Measurements from ENCODE around the gene KRTAP4-7. TPM values are rescaled to one million over a fixed set of nuclear protein-coding genes. Genes with fewer than 3 reads are reported as not detected.
"Not testable (repeated sequence)": the region's sequence is repeated elsewhere in the genome, so short reads cannot be mapped to it uniquely, and the experiment has no call there.

Gene KRTAP4-7
- not detected for total RNA-seq
- polyA plus RNA-seq (ENCODE audit: insufficient read depth, low read depth, low replicate concordance): not detected
- long read RNA-seq, donor 1: 0 reads
- long read RNA-seq, donor 2: 0 reads

DNA sequence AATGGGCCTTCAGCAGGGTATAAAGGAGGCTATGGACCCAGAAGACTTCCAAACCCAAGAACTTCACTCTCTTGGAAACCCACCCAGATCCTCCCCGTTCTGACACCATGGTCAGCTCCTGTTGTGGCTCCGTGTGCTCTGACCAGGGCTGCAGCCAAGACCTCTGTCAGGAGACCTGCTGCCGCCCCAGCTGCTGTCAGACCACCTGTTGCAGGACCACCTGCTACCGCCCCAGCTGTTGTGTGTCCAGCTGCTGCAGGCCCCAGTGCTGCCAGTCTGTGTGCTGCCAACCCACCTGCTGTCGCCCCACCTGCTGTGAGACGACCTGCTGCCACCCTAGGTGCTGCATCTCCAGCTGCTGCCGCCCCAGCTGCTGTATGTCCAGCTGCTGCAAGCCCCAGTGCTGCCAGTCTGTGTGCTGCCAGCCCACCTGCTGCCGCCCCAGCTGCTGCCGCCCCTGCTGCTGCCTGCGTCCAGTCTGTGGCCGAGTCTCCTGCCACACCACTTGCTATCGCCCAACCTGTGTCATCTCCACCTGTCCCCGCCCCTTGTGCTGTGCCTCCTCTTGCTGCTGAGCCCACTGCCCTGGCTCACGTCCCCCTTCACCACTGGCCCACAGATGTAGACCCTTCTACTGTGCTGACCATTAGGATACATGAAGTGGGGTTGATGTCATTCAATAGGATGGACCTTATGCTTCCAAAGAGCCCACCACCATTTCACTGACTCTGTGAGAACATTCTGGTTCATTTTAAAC, at the start of gene KRTAP4-7:
KRTAP4-7 (plus strand) TSS at position 51 of the 757 bp plus-strand sequence; CDS start at position 108, 57 bp downstream.
- DNase-seq; intact Hi-C loops (cut with DNase I; ENCODE audit: low total_unique reads); H3K27ac ChIP-seq; H3K36me3 ChIP-seq (ENCODE audit: low read depth, missing control alignments); H3K9me3 ChIP-seq; H3K4me1 ChIP-seq; H3K4me3 ChIP-seq; H3K27me3 ChIP-seq: not testable (repeated sequence)
- WGBS, 2 donors: 73 to 83% methylated on average over 5 to 11 of the region's 14 CpGs

DNA sequence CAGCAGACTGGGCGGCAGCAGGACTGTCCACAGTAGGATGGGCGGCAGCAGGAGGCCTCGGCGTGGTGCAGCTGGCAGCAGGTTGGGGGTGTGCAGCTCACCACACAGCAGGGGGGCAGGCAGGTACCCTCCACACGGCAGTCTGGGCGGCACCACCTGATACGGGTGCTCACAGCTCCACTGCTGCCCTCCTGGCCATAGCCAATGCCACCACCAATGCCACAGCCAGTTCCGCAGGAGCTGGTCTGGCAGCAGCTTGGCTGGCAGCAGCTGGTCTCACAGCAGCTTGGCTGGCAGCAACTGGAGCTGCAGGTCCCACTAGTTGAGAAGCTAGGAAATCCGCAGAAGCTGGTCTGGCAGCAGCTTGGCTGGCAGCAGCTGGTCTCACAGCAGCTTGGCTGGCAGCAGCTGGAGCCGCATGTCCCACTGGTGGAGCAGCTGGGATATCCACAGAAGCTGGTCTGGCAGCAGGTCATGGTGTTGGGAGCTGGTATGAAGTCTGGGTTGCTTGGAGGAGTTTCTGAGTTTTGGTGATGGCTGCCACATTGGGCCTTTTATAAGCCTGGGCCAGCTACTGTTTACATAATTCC, 49.5 kb upstream of the KRTAP4-7 start, which contains the start of gene KRTAP1-3:
KRTAP1-3 (minus strand) TSS at position 529 of the 590 bp plus-strand sequence; CDS start at position 476, 53 bp downstream.
- WGBS, 2 donors: 77 to 94% methylated on average over 3 to 6 of the region's 10 CpGs
- H3K4me1 ChIP-seq; H3K4me3 ChIP-seq; H3K9me3 ChIP-seq; H3K27ac ChIP-seq; intact Hi-C loops (cut with DNase I; ENCODE audit: low total_unique reads); DNase-seq; H3K27me3 ChIP-seq; H3K36me3 ChIP-seq (ENCODE audit: low read depth, missing control alignments): not testable (repeated sequence)

DNA sequence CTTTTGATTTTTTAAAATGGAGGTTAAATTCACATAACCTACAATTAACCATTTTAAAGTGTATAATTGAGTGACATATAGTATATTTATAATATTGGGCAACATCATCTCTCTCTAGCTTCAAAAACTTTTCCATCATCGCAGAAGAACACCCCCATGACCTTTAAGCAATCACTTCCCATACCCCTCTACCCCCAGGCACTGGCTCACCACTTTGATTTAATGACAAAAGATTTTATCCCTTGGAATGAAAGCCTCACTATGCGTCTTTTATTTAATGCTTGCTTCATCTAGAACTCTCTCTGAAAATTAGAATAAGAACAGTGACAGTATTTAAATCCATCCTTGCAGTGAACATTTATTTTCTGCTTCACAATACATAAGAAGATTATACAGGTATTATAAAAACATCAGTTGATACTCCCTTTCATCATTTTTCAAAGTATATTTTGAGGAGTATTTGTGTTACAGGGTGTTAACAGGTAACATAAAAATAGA, 46.0 kb upstream of the KRTAP4-7 start:
- 90 to 93% methylated on average over 2 of the region's 2 CpGs for WGBS, 2 donors
- H3K4me1 ChIP-seq: no peaks in the 10 kb centered on the region
- no peaks in the 10 kb centered on the region for H3K27me3 ChIP-seq
- no peak overlapping the region for H3K4me3 ChIP-seq
- H3K27ac ChIP-seq: no peak overlapping the region
- intact Hi-C loops (cut with DNase I; ENCODE audit: low total_unique reads): no loop called here
- H3K36me3 ChIP-seq (ENCODE audit: low read depth, missing control alignments): no peaks in the 10 kb centered on the region
- H3K9me3 ChIP-seq: no peaks in the 10 kb centered on the region
- DNase-seq: no peak
- TF ChIP-seq CTCF (IDR thresholded peaks at IDR 0.05) (no peak), POLR2A (IDR thresholded peaks at IDR 0.05) (no peak)

GRCh38 chr17:41040783-41041571, 43.0 kb upstream of the KRTAP4-7 start, which contains the start of gene KRTAP1-1:
Gene KRTAP1-1, minus strand, starts transcription at chr17:41041450. Its CDS starts 53 bp downstream, at chr17:41041397.
- H3K27me3 ChIP-seq; H3K36me3 ChIP-seq (ENCODE audit: low read depth, missing control alignments); intact Hi-C loops (cut with DNase I; ENCODE audit: low total_unique reads); H3K27ac ChIP-seq; H3K4me3 ChIP-seq; H3K4me1 ChIP-seq; DNase-seq; H3K9me3 ChIP-seq: not testable (repeated sequence)
- 63 to 85% methylated on average over 2 to 11 of the region's 14 CpGs for WGBS, 2 donors

DNA sequence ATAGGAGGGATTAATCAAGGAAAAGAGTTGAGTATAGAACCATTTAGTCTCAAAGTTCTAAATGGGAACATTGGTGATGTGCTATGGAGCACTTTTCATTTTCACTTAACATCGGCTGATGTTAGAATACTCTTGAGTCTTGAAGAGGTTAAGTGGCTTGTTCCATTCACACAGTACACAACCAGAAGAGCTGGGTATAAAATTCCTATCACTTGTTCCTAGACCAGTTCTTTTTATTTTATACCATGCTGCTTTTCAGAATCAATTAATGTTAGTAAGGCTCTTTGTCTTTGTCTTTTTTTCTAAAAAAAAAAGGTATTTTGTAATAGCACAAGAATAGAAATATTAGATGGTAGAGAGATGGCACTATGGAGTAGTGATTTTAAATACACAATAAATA, 41.0 kb upstream of the KRTAP4-7 start:
- no peak for DNase-seq
- Histone ChIP-seq H3K4me1 (no peaks in the 10 kb centered on the region), H3K27ac (no peak overlapping the region), H3K36me3 (ENCODE audit: low read depth, missing control alignments) (no peaks in the 10 kb centered on the region), H3K4me3 (no peak overlapping the region), H3K27me3 (no peaks in the 10 kb centered on the region), H3K9me3 (no peaks in the 10 kb centered on the region)
- no peak for TF ChIP-seq POLR2A (IDR thresholded peaks at IDR 0.05)
- TF ChIP-seq CTCF (IDR thresholded peaks at IDR 0.05): no peak
- intact Hi-C loops (cut with DNase I; ENCODE audit: low total_unique reads): no loop called here
- WGBS, 2 donors: 100% methylated on average over 1 of the region's 1 CpG

DNA sequence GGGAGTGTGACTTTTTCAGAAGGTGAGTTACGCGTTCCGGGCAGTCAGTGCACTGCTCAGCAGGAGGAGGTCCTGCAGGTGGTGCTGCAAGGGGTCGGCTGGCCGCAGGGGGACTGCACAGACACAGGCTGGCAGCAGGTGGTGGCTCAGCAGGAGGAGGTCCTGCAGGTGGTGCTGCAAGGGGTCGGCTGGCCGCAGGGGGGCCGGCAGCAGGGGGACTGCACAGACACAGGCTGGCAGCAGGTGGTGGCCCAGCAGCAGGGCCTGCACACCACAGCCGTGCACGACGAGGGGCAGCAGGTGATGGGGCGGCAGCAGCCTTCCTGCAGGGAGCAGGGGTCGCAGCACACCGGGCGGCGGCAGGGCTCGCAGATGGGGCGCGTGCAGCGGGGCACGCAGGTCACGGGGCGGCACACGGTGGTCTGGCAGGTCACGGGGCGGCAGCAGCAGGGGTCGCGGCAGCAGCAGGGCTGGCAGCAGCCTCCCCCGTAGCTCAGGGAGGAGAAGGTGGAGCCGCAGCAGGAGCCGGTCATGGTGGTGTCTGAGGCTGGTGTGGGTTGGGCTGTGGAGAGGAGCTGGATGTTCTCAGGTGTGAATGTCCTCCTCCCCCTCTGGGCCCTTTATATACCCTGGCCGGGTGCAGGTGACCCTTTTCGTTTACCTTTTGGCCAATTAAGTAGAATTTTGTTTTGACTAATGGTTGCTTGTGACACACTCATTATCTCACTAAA, 37.0 kb upstream of the KRTAP4-7 start, which contains the start of gene KRTAP2-1:
KRTAP2-1 (minus strand) TSS at position 582 of the 731 bp plus-strand sequence; CDS start at position 533, 49 bp downstream.
- H3K27me3 ChIP-seq; DNase-seq; intact Hi-C loops (cut with DNase I; ENCODE audit: low total_unique reads); H3K9me3 ChIP-seq; H3K4me3 ChIP-seq; H3K27ac ChIP-seq; H3K36me3 ChIP-seq (ENCODE audit: low read depth, missing control alignments); H3K4me1 ChIP-seq: not testable (repeated sequence)
- 41 to 63% methylated on average over 7 to 11 of the region's 33 CpGs for WGBS, 2 donors

All from testis (tissue), 5 donors.